Measurements from ENCODE around the gene FADS2.

- TF ChIP-seq CTCF (IDR thresholded peaks at IDR 0.05) (no peak), POLR2A (IDR thresholded peaks at IDR 0.05) (no peak)
These were observed 34.8 kb downstream of the FADS2 start for GRCh38 chr11:61862714-61863547.
